OCI-M2 (cell line): Measurements from ENCODE around the gene UBE2E1.
A peak's percentile ranks its signal among the peaks of the same experiment; 100 is the strongest.
"Not testable (repeated sequence)": the region's sequence is repeated elsewhere in the genome, so short reads cannot be mapped to it uniquely, and the experiment has no call there.

Source experiments
- DNase-seq: peaks from one replicate; lab custom pipeline; 2025; ENCODE audit not compliant: unreplicated experiment; lab: John Stamatoyannopoulos, UW

UBE2E1 gene

DNA sequence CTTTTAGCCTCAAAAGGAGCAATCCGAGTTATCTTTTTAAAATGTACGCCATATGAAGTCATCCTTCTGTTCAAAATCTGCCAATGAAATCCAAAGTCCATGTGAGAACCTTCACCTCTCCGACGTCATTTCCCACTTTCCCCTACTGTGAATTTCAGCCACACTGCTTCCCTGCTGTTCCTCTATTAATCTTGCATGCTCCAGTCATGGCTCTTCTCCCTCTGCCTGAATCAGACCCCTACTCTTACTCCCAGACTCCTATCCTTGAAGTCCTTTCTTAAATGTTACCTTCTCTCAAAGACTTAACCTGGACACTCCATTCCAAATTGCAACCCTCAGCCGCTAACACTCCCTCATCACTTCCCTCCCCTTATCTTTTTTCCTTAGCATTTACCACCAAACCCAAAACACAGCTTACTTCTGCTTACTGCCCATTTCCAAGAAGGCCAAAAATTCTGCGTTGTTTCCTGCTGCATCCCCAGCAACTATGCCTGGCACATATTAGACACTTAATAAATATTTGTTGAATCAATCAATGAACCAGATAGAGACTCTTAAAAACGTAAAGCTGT lies 109.9 kb downstream of the UBE2E1 start:
- DNase-seq: no peak

DNA sequence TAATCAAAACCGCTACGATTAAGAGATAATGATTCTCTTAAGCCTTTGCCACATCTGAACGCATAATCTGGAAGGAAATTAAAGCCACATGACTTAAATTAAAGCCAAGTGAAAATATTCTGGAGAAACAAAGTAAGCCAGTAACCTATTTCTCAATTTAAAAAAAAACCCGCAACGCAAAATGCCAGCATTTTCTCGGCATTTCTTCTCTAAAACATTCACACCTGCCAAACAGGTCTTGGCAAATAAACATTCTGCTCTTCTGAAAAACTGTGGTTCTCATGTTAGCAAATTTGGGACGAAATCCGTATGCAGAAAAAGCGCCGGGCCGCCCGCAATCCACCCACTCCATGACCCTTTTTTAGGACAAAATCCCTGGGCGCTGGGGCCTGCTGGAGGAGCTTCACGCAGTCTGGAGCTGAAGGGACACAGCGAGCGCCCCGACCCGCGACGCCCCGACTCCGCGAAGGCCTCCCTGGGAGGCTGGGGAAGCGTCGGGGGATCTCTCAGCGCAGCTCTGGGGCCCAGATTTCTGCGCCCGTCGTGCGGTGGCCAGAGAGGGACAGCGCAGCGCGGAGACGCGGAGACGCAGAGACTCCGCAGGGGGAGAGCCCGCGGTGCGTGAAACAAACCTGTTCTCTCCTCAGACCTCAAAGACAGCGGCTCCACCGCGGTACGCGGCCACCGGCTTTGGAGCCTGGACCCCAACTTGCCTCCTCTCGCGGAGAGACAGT lies 110.6 kb downstream of the UBE2E1 start:
- DNase-seq: no peak

DNA sequence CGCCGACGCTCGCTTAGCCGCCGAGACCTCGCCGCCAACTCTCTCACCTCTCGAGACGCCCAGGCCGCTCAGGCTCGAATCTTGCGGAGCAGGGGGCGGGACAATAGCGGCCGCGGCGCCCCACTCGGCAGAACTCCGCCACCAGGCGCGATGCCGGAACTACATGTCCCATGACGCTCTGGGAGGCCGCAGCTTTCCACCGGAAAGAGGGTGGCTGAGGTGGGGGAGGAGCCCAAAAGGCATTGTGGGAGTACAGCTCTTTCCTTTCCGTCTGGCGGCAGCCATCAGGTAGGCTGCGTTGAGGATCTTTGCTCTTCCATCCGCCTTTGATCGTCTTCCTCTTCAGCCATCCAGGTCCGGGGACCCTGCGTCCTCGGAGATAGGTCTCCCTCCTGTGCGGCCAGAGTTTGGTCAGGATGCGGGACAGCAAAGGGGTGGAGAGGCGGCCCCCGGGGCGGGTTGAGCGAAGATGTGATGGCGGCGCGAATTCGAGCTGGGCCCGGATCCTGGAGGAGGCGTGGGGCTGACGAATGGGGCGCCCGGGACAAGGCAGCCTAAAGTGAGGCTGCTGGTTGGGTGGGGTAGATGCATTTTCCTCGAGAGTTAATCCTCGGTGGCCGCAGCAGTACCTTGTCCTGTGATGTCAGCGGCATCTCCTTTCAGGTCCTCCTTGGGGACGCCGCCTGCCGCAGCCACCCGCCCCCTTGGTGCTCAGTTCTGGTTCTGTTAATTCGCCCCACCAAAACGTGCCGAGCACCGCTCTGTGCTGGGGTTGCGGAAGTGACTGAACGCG lies 111.3 kb downstream of the UBE2E1 start, which contains the start of the genes NKIRAS1 and RPL15:
NKIRAS1 (minus strand) TSS at position 105 of the 793 bp plus-strand sequence. CDS start 6,086 bp downstream, outside the sequence.
RPL15 (plus strand) TSS at position 247 of the 793 bp plus-strand sequence. CDS start 728 bp downstream, outside the sequence.
- peak; percentile 41 for DNase-seq

GRCh38 chr3:23917679-23918303 lies 112.0 kb downstream of the UBE2E1 start:
- DNase-seq: not testable (repeated sequence)

GRCh38 chr3:23918331-23918730 lies 112.6 kb downstream of the UBE2E1 start:
- not testable (repeated sequence) for DNase-seq

DNA sequence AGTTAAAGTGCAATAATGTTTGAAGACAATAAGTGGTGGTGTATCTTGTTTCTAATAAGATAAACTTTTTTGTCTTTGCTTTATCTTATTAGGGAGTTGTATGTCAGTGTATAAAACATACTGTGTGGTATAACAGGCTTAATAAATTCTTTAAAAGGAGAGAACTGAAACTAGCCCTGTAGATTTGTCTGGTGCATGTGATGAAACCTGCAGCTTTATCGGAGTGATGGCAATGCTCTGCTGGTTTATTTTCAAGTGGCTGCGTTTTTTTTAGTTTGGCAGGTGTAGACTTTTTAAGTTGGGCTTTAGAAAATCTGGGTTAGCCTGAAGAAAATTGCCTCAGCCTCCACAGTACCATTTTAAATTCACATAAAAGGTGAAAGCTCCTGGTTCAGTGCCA lies 113.9 kb downstream of the UBE2E1 start:
- DNase-seq: no peak

- no peak for DNase-seq
Observed at GRCh38 chr3:23920151-23920655, 114.4 kb downstream of the UBE2E1 start.

DNA sequence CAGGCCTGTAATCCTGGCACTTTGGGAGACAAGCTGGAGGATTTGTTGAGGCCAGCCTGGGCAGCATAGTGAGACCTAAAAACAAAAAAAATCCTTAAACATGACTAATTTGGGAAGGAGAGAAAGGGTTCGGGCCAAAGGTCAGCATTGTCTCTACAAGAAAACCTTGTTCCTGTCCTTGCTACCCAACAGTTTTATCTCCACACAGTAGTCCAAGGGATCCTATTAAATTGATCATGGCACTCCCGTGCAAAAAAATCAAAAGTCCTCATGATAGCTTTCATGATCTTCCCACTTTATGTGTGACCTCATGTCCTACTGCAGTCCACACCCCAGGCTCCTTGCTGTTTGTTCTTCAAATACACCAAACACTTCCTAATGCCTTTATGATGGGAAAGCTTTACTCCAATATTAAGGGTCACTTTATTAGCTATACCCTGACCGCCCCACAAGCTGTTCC lies 115.3 kb downstream of the UBE2E1 start:
- DNase-seq: no peak

DNA sequence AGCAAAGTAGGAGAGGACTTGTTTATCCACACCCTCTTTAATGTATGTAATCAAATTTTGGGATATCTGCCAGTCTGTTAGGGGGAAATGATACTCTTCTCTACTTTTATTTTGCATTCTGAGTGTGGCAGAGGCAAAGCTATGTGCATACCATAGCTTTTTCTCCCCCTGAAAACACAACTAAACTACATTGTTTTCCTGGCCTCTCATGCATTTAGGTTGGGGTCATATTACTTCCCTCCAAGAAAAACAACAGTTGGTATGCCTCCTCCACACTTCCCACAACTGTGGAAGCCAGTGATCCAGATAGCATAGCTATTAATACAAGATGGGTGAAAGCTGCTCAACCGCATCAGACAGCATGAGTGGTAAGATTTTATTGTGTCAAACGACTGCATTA lies 118.0 kb downstream of the UBE2E1 start:
- DNase-seq: no peak

DNA sequence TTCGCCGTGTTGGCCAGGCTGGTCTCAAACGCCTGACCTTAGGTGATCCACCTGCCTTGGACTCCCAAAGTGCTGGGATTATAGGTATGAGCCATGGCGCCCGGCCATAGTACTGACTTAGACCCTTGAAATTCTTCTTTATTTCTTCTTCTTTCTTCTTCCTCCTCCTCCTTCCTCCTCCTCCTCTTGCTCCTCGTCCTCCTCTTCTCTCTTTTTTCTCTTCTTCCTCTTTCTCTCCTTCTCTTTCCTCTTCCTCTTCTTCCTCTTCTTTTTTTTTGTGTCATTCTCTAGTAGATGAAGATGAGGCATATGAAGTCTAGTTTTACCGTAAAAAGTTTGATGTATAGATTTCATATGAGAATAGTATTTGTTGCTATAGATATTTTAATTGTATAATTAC lies 120.5 kb downstream of the UBE2E1 start:
- DNase-seq: no peak

GRCh38 chr3:23926736-23927135 lies 121.0 kb downstream of the UBE2E1 start:
- DNase-seq: no peak

DNA sequence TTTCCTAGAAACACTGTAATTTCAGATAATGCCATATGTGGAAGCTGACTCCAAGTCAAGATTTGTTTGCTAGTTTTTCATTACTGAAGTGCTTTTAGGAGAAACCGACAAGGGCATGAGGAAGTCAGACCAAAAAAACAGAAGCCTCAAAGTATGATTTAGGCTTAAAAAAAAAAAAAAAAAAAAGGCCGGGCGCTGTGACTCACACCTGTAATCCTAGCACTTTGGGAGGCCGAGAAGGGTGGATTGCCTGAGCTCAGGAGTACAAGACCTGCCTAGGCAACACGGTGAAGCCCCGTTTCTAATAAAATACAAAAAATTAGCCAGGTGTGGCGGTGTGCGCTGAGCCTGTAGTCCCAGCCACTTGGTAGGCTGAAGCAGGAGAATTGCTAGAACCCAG lies 122.8 kb downstream of the UBE2E1 start:
- DNase-seq: no peak

DNA sequence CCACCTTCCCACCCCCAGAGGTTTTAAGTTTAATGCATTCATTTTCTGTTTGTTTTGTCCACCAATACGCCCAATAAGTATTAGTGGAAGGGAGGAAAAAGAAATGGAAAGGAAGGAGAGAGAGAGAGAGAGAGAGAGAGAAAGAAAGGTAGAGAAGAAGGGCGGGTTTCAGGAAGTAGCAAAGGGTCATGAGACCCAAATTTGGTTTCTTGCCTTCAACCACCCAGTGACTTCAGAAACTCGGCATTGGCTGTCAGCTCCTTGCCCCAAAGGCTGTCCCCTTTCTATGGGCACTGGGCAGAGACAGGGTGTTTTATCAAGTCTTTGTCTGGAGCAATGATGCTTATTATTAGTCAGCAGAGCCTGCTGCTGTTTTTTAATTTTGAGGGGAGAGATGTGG lies 125.8 kb downstream of the UBE2E1 start:
- DNase-seq: no peak

DNA sequence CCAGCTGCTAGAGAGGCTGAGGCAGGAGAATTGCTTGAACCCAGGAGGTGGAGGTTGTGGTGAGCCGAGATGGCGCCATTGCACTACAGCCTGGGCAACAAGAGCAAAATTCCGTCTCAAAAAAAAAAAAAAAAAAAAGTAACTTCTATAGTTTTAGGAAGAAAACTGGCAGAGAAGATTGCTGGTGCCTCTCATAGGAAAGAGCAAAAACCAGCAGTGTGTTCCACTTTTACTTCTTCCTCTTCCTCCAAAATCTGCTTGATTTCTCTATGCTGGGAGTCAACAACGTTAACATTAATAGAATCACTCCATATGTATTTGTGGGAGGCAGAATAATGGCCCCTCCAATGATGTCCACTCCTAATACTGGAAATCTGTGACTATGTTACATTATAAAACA lies 126.8 kb downstream of the UBE2E1 start:
- DNase-seq: no peak

DNA sequence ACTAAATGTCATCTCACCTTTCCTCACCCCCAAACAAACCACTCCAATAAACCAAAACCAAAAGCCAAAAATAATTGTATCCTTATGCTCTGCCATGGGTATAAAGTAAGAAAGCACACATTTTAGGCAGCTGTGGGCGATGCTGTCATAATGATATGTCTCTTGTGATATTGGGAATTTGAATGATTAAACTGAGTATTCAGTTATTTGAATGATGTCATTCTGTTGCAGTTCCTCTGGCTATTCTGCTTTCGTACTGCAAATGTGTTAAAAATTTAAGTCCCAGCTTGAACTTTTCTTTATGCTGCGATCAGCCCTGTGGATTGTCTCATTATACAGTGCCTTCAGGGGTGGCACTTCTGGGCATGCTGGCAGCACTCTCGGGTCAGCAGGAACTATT lies 128.5 kb downstream of the UBE2E1 start:
- DNase-seq: no peak

GRCh38 chr3:23937296-23937695 lies 131.5 kb downstream of the UBE2E1 start:
- DNase-seq: no peak

- no peak for DNase-seq
Observed at GRCh38 chr3:23938688-23939087, 132.9 kb downstream of the UBE2E1 start.

- DNase-seq: no peak
Observed at GRCh38 chr3:23940775-23941174, 135.0 kb downstream of the UBE2E1 start.
